ENCODE measurements around the gene CMPK2.
A peak's percentile ranks its signal among the peaks of the same experiment; 100 is the strongest.

CMPK2 gene

DNA sequence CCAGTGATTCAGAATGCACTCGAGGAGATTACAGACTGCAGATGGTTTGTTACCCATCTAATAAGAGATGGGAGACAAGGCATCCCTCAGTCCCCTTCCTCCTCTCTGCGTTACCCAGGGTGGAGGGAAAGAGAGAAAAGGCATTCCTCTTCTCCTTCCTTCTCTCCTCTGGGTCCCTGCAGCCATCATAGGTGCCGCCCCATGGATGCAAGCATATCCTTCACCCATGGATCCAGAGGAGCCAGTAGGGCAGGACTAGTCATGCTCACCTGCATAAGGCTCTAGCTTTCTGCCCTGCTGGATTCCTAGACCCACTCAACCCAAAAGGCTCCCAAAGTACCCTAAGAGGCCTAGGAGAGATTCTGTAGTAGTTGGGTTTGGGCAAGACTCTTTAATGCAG is 20.4 kb downstream of the CMPK2 start:
- DNase-seq (ENCODE audit: low read depth in 2 of 2): no peak

- DNase-seq (ENCODE audit: low read depth in 2 of 2): no peak
Observed at GRCh38 chr2:6841537-6842287, 24.0 kb downstream of the CMPK2 start.

DNA sequence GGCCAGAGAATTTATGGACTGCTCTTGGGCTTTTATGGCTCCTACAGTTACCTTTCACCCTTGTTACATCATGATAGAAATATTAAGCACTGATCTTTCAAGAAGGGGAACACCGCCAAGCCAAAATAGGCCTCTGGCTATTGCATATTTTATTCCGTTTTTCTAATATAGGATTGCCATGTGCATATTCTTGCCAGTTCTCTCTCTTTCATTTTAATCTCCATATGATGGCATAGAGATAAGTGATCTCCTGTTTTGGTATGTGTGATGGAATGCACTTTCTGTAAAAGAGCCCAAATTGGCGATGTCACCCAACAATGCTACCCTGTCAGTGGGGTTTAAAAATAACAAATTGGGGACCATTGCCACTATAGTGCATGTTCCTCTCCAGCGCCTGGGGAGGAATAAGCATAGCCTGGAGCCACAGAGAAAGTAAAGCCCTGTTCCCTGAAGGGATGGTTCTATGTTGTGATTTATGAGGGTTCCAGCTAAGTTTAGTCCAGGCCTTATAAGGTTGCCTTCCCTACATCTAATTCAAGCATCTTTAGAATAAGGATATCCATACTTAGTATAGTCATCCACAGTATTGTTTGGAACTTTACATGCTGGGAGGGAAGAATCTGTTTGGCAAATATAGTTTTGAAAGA is 26.9 kb downstream of the CMPK2 start:
- DNase-seq (ENCODE audit: low read depth in 2 of 2): no peak

DNA sequence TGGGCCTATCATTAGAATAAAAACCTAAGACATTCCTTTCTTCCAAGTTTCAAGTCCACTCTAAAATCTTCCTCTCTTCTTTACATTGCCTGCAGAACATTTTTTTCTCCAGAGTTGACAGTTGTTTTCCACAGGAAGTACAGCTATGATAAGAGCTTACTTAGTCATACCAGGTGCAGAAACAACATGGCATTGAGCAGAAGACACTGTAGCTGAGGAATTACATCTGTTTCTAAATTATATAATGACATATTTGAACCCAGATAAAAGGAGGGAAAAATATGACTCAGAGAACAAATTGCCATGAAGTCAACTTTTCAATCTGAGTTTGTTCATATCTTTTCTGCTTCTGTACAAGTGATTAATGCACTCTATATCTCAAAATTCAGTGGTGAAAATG is 30.2 kb downstream of the CMPK2 start:
- DNase-seq (ENCODE audit: low read depth in 2 of 2): no peak

- no peak for DNase-seq (ENCODE audit: low read depth in 2 of 2)
Observed at GRCh38 chr2:6834163-6834562, 31.5 kb downstream of the CMPK2 start.

DNA sequence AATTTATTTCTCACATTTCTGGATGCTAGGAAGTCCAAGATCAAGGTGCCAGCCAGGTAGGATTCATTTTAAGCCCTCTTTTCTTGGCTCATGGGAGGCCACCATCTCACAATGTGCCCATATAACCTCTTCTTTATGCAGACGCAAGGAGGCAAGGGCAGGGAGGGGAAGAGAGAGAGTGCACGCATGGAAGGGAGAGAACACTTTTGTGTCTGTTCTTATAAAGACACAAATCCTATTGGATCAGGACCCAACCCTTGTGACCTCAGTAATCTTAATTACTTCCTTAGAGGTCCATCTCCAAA is 32.5 kb downstream of the CMPK2 start:
- no peak for DNase-seq (ENCODE audit: low read depth in 2 of 2)

DNA sequence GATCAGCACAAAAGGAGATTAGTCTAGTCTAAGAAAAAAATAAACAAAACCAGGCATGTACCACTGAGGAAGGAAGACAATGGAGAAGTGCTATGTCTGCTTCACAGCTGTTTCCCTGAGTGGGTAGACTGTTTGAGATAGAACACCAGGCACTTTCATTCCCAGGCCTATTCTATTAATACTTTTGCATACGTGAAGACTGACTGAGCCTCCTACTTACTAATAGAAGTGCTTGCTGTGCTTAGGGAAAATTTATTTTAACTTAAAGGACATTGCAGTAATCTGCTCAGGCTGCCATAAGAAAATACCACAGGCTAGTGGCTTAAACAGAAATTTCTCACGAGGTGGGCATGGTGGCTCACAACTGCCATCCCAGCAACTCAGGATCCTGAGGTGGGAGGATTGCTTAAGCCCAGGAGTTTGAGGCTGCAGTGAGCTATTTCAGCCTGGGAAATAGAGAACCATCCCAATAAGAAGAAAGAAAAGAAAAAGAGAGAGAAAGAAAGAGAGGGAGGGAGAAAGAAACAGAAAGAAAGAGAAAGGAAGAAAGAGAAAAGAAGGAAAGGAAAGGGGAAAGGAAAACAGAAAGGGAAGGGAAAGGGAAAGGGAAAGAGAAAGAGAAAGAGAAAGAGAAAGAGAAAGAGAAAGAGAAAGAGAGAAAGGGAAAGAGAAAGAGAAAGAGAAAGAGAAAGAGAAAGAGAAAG is 33.0 kb downstream of the CMPK2 start:
- DNase-seq (ENCODE audit: low read depth in 2 of 2): no peak

DNA sequence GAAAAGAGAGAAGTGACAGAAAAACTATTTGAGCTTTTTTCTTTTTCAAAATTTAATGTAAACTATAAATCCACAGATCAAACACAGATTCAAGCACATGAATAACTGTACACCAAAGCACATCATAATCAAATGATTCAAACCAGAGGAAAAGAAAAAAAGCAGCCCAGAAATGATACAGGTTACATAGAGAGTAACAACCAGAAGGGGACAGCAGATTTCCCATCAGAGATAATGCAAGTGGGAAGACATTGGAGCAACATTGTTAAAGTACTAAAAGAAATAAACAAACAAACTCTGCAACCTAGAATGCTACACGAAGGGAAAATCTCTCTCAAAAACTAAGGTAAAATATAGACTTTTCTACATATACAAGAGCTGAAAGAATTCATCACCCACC is 34.5 kb downstream of the CMPK2 start:
- no peak for DNase-seq (ENCODE audit: low read depth in 2 of 2)

GRCh38 chr2:6828299-6828584 is 37.5 kb downstream of the CMPK2 start:
- peak; percentile 23 to 24 for DNase-seq (ENCODE audit: low read depth in 2 of 2)

DNA sequence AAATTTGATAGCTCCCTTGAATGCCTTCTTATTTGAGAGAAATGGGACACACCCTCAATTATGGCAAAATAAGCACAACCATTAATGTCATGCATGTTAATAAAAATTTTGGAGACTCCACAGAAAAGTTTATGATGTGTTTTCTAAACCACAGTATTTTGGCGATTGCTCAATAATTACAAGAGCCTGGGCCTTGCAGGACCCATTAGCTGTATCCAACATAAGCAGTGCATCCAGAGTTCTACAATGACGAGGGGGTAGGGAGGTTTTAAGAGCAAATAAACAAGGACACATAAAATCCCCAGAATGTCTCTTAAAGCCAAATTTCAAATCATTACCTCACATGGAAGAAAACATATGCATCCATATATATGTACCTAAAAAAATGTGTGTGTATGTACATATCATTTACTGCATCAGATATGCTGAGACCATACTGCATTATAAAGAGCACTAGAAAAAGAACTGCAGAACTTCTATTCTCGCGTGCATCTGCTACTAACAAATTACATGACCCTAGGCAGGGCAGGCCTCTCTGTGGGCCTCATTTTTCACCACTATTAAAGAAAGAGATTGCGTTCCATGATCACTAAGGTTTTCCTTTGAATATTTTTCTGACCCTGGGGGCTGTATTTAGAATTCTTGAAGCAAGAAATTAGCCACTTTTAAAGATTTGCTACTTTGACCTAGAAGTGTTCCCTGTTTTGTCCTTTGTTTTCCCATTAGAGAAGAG is 38.0 kb downstream of the CMPK2 start:
- DNase-seq (ENCODE audit: low read depth in 2 of 2): peak; percentile 40 to 48

DNA sequence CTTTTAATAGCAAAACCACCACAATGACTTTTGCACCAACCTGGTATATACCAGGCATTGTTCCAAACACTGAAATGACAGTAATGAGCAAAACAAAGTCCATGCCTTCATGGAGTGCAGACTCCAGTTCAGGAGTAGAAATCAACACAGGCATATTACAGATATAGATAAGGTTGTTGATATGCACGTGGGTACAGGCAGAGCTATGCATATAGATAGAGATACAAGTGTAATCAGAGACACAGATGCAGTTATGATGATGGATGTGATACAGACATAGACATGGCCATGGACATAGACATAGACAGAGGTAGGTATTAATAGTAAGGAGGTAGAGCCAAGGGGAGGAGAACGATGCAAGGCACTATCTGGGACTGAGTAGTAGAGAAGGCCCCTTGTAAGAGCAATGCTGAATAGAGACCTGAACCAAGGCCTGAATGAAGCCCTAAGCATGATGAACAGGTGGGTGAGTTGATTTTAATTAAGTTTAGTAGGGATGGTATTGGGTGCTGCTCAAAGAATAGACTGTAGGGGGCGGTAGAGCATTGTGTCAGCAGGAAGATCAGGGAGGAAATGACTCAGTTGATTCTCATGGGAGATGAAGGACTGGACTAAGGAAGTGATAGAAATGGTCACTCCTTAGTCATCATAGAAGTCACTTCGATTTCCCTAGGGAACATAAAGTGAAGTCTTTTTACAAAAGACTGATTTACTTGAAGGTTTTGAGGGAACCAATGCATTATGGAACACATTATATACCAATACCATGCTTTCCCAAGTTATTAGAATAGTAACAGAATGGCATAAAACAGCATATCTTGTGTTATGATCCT is 39.4 kb downstream of the CMPK2 start:
- DNase-seq (ENCODE audit: low read depth in 2 of 2): no peak

GRCh38 chr2:6824962-6825361 is 40.7 kb downstream of the CMPK2 start:
- DNase-seq (ENCODE audit: low read depth in 2 of 2): peak; percentile 81

GRCh38 chr2:6823111-6823510 is 42.6 kb downstream of the CMPK2 start:
- peak; percentile 85 to 86 for DNase-seq (ENCODE audit: low read depth in 2 of 2)

GRCh38 chr2:6822406-6822805 is 43.3 kb downstream of the CMPK2 start:
- DNase-seq (ENCODE audit: low read depth in 2 of 2): peak; percentile 24 to 31

DNA sequence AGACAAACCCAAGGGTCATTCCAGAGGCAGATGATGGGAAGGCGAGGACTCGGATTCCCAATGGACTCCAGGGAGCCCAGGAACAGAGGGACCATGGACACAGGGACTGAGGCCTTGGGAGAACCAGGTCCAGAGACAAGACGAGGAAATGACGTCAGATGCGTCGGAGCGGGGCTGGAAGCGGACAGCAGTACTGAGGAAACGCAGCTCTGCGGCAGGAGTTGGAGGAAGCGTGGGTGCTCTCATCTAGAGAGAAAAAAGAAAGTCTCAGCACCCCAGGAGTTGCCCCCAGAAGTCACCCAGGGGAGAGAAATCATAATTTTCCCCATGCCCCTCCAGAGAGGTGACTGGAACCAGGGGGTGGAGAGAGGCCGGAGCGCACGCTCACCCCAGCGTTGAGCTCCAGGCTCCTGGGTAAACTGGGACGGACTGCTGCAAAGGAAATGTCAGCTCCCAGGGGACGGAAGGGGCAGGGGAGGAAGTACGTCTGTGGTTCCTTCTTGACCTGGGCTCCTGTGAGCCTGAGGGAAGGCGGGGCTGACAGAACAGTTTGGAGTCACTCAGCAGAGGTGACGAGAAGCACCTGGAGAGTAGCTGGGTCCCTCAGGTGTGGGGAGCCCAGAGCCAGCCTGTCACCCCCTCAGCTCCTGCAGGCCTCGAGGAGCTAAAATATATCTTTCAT is 44.7 kb downstream of the CMPK2 start:
- DNase-seq (ENCODE audit: low read depth in 2 of 2): no peak

DNA sequence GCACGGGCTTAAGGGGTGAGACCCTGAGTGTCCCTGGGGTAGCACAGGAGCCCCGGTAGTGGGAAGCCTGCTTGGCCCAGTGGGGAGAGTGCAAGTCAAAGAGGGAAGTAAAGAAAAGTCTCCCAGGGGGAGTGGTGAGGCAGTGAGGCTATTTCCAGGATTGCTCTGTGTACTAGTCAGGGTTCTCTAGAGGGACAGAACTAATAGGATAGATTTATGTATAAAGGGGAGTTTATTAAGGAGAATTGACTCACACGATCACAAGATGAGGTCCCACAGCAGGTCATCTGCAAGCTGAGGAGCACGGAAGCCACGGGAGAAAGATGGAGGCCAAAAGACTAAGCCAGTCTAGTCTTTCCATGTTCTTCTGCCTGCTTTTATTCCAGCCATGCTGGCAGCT is 45.5 kb downstream of the CMPK2 start:
- no peak for DNase-seq (ENCODE audit: low read depth in 2 of 2)

GRCh38 chr2:6819668-6820067 is 46.0 kb downstream of the CMPK2 start:
- DNase-seq (ENCODE audit: low read depth in 2 of 2): no peak

DNA sequence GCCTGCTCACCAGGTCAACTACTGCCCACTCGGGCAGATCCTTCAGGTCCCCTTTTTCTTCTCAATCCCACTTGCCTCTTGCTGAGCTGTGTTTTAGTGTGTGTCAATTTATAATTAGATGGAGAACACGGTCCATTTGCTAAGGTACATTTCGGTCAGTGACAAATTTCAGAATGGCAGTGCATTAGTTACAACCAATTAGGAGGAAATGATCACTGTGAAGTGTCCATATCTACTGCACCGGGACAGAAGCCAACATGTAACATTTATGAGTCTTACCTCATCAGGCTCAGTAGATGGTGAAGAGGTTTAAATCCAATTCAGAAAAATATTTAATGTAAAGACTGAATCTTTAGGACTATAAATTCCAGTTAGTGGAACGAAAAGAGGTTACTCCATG is 47.7 kb downstream of the CMPK2 start:
- DNase-seq (ENCODE audit: low read depth in 2 of 2): no peak

DNA sequence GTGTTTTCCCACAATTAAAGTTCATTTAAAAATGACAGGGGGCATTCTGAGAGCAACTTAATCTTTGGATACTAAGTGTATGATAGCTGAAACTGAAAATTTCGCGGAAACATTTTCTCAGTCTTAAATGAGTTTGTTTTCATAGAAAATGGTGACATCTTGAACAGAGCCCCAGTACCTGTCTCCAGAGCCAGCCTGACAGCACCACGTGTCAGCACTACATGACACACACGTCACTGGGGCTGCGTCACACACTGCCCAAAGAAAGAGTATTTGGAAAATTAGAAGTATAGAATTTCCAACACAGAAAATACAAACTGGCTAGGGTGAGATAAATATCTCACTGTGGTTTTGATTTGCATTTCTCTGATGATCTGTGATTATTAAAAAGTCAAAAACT is 50.8 kb downstream of the CMPK2 start:
- DNase-seq (ENCODE audit: low read depth in 2 of 2): no peak

DNA sequence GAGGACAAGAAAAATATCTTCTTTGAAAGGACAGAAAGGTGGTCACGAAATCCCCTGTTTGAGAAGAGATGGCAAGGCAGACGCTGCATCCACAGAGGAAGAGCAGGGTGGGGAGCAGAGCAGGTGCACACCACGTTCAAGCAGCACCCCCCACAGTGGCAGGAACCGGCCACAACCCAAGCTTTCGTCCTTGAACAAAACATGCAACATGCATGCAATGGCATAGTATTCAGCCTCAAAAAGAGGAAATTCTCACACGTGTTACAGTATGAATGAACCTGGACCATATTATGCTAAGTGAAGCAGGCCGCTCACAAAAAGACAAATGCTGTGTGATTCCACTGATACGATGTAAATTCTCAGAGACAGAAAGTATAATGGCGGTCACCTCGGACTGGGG is 51.4 kb downstream of the CMPK2 start:
- no peak for DNase-seq (ENCODE audit: low read depth in 2 of 2)

DNA sequence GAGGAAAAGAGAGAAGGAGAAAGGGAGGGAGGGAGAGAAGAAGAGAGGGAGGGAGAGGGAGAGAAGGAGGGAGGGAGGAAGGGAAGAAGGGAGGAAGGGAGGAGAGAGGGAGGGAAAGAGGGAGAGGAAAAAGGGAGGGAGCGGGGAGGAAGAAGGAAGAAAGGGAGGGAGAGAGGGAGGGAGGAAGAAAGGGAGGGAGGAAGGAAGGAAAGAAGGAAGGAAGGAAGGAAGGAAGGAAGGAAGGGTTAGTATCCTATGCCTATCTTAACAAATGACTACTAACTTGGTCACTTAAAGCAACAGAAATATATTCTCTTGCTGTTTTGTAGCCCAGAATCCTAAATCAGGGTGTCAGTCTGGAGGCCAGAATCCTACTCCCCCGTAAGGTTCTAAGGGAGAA is 52.1 kb downstream of the CMPK2 start:
- DNase-seq (ENCODE audit: low read depth in 2 of 2): no peak
